CD1c-positive myeloid dendritic cell (primary cell): Measurements from ENCODE around the gene RILPL2.
"Not testable (repeated sequence)": the region's sequence is repeated elsewhere in the genome, so short reads cannot be mapped to it uniquely, and the experiment has no call there.

ENCODE experiments used
- DNase-seq: peaks from one replicate; pipeline ENCODE4 v3.0.0-alpha.2; 2016; ENCODE audit errors: extremely low spot score

RILPL2 gene

DNA sequence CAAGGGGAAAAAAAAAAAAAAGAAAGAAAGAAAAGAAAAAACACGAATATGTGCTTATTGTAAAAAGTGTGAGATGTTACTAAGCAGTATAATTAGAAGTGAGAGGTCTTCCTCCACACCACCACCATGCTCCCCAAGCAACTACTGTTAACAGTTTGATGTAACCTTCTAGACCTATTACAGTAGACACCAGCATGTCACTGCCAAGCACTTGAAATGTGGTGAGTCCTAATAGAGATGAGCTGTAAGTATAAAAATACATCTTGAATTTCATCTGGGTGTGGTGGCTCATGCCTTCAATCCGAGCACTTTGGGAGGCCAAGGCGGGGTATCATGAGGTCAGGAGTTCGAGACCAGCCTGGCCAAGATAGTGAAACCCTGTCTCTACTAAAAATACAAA is 13.4 kb upstream of the RILPL2 start:
- no peak for DNase-seq

DNA sequence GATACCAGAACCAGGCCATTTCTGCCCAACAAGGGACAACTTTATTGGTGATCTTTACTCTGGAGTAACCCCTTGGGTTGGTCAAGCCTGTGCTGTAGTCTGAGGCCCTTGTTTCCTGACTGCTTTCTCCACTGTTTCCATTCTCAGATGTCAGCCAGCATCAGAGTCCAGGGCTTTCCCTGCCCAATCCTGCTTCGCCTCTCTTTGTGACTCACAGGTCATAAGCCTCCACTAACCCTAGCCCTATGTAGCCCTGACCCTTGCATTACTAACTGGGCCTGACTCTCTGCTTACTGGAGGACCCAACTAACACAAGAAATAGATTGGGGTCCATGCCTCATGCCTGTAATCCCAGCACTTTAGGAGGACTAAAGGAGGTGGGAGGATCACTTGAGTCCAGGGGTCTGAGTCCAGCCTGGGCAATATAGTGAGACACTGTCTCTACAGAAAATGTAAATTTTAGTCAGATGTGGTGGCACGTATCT is 12.8 kb upstream of the RILPL2 start:
- peak; percentile 38 for DNase-seq

DNA sequence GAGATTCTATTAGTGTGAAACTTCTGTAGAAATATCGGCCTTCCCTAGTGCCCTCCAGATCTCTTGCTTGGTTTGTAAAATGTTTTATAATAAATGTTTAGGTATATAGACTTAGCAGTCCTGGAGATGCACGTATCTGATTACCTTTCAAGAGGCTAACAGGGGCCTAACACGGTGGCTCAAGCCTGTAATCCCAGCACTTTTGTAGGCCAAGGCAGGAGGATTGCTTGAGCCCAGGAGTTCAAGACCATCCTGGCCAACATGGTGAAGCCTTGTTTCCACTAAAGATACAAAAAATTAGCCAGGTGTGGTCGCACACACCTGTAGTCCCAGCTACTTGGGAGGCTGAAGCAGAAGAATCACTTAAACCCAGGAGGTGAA is 9.8 kb upstream of the RILPL2 start:
- DNase-seq, result no peak

DNA sequence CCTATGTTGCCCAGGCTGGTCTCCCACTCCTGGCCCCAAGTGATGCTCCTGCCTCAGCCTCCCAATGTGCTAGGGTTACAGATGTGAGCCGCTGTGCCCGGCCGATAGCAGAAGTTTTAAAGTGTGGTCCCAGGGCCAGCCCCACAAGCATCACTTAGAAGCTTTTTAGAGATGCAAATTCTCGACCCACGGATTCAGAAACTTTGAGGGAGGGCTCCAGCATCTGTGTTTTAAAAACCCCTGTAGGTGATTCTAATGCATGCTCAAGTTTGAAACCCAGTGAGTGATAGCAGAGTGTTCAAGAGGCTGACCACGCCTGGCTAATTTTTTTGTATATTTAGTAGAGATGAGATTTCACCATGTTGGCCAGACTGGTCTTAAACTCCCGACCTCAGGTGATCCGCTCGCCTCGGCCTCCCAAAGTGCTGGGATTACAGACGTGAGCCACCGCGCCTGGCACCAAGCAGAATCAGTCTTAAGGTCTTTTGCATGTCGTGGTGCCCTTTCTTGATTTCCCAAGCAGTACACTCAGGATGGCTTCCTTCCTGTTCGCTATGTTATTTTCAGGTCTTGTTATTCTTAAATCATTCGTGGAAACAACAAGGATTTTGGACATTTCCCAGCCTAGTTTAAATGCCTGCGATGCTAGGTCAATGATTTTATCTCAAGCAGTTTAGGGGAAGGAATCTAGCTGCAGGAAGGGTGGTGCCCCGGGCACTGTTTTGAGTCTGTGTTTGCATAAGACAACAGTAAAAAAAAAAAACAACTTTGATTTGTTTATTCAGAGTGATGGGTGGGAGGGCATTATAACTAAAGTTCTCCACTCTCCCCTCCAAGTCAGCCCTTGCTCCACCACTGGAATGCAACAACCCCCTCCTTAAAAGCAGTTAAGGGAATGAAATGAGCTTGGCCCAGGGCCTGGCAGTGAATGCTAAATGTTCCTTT is 9.2 kb upstream of the RILPL2 start:
- no peak for DNase-seq

DNA sequence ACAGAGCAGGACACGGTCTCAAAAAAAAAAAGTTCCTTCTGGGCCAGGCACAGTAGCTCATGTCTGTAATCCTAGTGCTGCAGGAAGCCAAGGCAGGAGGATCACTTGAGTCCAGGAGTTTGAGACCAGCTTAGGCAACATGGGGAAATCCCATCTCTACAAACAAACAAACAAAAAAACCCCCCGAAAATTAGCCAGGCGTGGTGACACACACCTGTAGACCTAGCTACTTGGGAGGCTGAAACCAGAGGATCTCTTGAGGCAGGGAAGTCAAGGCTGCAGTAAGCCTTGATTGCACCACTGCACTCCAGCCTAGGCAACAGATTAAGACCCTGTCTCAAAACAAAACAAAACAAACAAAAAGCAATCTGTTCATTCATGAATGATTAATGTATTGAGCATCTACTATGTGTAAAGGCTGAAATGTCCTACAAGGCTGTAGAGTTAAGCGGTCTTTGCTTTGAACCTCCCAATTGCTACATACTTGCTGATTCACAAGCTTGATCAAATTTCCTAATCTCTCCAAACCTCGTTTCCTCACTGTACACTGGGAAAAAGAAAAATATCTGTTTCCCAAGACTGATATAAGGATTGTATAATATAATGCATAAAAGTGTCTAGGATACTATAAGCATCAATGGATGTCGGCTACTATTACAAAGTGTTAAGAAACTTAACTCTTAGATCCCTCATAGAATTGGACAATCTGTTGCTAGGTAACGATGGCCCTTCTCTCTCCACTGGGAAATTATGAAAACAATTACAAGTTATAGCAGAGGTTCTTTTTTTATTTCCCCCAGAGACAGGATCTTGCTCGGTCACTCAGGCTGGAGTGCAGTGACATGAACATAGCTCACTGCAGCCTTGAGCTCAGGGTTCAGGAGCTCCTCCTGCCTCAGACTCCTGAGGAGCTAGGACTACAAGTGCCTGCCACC is 7.9 kb upstream of the RILPL2 start:
- peak; percentile 40 for DNase-seq

DNA sequence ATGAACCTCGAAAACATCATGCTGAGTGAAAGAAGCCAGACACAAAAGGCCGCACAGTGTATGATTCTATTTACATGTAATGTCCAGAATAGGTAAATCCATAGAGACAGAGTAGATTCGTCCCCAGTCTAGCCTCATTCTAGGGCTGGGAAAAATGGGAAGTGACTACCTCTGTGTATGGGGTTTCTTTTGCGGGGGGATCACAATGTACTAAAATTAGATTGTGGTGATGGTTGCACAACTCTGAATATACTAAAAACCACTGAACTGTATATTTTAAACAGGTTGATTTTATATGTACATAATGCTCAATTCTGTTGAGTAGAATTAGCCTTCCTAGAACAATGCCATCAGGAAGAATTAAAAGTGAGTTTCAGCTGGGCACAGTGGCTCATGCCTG is 6.3 kb upstream of the RILPL2 start:
- DNase-seq, result peak; percentile 49

DNA sequence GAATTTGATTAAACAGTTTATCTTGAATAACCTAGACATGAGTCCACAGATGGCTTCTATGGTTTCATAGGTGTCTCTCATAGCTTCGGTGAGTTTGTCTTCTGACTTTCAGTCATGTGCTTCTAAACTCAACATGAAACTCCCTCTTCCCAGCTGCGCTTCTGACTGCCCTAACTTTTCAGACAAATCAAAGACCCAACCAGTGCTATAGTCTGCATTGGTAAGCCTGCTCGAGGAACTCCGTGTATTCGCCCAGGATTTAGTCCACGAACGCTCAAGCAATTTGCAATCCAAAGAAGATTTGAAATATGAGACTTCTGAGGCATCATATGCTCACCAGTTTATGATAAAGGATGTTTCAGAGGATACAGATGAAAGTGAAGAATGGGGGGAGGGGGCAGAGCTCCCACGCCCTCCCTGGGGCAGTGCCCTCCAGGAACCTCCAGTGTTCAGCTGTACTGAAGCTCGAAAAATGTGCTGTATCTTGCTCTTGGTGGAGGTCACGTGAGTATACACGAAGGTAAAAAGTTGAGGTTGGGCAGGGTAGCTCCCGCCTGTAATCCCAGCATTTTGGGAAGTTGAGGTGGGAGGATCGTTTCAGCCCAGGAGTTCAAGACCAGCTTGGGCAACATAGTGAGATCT is 5.2 kb upstream of the RILPL2 start:
- no peak for DNase-seq

DNA sequence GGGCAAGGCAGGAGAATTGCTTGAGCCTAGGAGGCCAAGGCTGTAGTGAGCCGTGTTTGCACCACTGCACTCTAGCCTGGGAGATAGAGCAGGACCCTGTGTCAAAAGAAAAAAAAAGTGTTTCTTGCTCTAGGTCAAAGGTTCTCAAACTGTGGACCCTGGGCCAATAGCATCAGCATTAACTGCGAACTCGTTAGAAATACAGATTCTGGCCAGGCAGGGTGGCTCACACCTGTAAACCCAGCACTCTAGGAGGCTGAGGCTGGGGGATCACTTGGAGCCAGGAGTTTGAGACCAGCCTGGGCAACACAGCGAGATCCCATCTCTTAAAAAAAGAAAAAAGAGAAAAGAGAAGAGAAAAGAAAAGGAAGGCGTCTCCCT is 858 bp downstream of the RILPL2 start:
- no peak for DNase-seq

DNA sequence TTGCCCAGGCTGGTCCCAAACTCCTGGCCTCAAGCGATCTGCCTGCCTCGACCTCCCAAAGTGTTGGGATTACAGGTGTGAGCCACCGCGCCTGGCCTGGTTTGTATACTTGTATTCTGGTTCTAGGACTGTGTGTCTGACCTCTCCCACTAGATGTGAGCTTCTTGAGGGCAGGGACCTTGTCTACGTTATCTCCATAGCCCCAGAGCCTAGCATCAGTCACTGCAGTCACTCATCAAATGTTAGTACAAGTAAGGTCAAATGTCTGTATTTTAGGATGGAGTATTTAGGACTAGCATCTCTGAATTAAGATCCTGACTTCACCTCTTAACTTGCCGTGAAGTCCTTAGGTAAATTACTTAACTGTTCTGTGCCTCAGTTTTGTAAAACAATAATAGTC is 2.9 kb downstream of the RILPL2 start:
- no peak for DNase-seq

DNA sequence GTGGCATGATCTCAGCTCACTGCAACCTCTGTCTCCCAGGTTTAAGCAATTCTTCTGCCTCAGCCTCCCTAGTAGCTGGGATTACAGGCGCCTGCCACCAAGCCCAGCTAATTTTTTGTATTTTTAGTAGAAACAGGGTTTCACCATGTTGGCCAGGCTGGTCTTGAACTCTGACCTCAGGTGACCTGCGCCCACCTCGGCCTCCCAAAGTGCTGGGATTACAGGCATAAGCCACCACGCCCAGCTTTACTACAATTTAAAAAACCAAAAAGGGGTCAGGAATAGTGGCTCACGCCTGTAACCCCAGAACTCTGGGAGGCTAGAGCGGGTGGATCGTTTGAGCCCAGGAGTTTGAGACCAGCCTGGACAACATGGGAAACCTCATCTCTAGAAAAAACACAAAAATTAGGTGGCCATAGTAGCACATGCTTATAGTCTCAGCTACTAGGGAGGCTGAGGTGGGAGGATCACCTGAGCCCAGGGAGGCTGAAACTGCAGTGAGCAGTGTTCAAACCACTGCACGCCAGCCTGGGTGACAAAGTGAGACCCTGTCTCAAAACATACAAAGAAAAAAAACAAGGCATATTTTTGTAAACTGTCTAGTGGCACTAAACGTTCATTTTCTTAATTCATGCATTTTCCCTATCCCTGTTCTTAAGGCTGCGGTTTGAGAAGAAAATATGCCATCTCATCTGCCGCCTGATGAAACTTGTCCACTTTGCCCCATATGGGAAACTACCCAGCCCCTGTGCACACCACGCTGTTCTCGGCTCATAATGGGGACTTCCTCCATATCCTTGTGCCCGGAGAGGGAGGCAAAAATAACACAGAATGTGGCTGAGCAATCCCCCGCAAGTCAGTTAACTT is 4.3 kb downstream of the RILPL2 start:
- peak; percentile 84 for DNase-seq

DNA sequence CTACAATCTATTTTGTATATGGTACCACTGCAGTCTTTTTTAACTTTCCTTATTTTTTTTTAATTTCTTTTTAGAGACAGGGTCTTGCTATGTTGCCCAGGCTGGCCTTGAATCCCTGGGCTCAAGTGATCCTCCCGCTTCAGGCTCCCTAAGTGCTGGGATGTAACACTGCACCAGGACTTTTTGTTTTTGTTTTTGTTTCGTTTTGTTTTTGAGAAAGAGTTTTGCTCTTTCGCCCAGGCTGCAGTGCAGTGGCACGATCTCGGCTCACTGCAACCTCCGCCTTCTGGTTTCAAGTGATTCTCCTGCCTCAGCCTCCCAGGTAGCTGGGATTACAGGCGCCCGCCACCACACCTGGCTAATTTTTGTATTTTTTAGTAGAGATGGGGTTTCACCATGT is 7.4 kb downstream of the RILPL2 start:
- DNase-seq, result not testable (repeated sequence)

DNA sequence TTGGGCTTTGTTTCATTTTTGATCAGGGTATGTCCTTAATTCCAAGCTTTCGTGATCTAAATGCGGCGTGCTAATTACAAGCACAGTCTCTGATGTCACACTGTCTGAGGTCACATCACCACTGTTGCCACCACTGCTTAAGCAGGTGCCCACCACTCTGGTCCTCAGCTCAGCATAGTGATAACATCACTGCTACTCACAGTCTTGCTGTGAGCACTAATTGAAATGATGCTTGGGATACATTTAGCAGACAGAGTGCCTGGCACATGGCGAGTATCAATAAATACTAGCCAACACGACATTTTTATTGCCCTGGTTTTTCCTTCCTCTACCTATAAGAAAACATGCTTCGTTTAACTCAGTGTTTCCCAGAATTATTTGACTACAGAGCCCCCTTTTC is 7.9 kb downstream of the RILPL2 start:
- DNase-seq, result no peak

DNA sequence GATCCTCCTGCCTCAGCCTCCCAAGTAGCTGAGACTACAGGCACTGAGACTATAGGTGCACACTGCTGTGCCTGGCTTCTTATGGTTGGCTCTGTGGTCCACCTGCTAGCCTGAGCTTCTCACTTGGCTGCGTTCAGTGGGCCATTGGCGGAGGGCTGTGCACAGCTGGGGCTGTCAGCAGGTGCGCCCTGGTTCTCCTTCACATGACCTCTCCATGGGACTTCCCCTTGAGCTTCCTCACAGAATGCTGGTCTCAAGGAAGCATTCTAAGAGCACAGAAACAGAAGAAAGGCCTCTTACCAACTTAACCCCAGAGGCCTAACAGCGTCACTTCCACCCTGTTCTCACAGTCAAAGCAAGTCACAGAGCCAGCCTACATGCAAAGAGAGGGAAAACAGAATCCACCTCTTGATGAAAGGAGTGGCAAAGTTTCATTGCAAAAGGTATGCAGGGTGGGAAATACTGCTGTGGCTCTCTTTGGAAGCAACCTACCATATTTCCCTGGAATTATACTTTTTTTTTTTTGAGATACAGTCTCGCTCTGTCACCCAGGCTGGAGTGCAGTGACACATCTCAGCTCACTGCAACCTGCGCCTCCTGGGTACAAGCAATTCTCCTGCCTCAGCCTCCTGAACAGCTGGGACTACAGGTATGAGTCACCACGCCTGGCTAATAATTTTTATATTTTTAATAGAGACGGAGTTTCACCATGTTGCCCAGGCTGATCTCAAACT is 9.3 kb downstream of the RILPL2 start:
- DNase-seq, result no peak

DNA sequence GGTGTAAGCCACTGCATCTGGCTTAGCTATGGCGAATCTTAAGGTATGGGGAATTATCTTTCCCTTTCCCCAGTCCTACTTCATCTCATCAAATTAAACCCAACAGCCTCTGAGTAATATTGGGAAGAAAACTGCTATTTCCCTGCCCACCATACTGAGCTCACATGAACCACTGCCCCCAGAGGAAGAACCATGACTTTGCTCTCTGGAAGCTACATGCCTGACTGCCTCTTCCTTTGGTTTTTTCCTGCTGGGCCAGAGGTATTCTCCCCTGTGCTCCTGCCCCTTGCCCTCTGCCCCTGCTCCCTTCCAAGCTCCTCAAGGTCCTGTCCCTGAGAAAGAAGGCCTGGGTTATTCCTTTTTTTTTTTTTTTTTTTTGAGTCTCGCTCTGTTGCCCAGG is 15.2 kb downstream of the RILPL2 start:
- no peak for DNase-seq

DNA sequence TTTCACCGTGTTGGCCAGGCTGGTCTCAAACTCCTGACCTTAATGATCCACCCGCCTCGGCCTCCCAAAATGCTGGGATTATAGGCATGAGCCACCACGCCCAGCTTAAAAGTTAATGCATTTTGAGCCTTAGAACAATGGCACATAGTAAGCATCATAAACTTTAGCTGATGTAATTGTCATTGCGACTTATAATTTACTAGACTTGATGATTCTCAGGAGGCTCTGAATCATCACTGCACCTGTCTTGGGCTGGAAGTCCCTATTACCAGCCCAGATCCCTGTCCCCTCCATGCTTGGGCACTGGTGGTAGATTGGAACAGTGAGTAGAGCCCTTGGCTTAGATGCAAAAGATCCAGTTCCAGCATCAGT is 26.5 kb downstream of the RILPL2 start:
- DNase-seq, result no peak

DNA sequence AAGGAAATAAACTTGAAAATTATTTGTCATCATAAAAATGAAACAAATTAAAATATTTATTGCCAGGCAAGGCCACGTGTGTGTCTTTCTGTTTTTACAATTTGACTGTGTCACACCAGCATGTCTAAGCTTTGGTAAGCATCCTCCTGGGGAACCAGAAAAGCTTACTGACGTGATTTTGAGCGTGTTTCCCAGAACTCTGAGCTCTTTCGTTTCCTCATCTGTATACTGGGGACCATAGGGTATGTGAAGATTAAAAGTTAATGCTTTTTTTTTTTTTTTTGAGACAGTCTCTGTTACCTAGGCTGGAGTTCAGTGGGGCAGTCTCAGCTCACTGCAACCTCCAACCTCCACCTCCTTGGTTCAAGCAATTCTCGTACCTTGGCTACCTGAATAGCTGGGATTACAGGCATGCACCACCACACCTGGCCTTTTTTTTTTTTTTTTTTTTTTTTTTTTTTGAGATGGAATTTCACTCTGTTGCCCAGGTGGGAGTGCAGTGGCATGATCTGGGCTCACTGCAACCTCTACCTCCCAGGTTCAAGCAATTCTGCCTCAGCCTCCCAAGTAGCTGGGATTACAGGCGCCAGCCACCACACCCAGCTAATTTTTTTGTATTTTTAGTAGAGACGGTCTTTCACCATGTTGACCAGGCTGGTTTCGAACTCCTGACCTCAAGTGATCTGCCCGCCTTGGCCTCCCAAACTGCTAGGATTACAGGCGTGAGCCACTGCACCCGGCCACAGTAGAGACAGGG is 27.0 kb downstream of the RILPL2 start:
- DNase-seq, result not testable (repeated sequence)

DNA sequence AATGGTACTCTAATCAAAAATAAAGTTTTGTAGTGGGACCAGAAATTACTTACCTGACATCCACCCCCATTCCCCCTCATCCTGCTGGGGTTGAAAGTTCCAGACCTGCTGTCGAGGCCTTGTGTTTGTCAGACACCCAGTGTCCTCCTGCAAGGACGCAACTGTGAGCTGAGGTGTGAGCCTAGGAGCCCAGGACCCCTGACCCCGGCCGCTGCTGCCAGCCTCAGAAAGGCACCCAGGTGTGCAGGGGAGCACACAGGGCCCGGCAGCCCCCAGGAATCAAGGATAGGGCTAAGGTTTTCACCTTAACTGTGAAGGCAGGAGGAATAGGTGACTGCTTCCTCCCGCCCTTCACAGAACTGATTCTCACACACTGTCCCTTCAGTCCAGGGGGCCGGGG is 27.9 kb downstream of the RILPL2 start:
- not testable (repeated sequence) for DNase-seq

DNA sequence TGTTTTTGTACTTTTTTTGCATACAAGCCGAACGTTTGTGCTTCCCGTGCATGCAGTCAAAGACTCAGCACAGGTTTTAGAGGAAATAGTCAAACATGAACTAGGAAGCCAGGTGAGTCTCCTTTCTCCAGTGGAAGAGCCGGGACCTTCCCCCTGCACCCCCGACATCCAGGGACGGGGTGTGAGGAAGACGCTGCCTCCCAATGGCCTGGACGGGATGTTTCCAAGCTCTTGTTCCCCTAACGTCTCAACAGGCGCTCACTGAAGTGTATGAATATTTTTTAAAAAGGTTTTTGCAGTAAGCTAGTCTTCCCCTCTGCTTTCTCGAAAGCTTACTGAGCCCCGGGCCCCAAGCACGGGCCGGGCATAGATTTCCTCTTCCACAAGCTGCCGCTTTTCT is 28.6 kb downstream of the RILPL2 start:
- DNase-seq, result not testable (repeated sequence)

DNA sequence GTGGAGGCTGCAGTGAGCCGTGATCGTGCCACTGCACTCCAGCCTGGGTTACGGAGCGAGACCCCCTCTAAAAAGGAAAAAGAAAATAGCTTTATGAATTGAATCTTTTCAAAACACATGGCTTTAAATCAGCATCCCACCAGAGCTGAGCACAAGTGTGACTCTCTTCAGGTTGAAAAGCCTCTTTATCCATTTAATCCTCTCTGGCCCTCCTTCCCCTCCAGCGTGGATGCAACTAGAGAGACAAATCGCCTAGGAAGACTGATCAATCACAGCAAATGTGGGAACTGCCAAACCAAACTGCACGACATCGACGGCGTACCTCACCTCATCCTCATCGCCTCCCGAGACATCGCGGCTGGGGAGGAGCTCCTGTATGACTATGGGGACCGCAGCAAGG is 29.2 kb downstream of the RILPL2 start:
- not testable (repeated sequence) for DNase-seq

DNA sequence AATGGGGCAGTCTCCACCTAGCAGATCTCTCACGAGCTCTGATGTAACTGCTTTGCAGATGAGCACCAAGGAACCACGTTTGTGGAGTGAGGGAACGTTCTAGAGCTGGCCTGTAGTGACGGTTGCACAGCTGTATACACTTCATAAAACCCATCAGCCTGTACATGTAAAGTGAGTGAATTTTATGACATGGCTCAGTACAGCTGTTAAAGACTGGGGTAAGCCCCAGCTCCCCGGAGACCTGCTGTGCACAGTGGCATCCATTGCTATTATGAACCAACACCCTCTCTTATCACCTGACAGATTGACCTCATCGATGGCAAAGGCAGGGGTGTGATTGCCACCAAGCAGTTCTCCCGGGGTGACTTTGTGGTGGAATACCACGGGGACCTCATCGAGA is 31.9 kb downstream of the RILPL2 start:
- DNase-seq, result no peak
